Activated CD4-positive, alpha-beta T cell treated with anti-CD3 and anti-CD28 coated beads, Interleukin-2, amount 10 ng/mL, durations not matched to agents 7 days and 5 days (primary cell): ENCODE data around the gene TMEM245. TPM values are rescaled to one million over a fixed set of nuclear protein-coding genes. Genes with fewer than 3 reads are reported as not detected.

Experiments
- CTCF ChIA-PET: fragments of 350-600 bp; sonication (Branson Sonifier 250); formaldehyde crosslinking; loops from one replicate; lab custom pipeline; 2021; ENCODE audit warnings: antibody characterized with exemption; lab: Charles Lee
- POLR2A ChIA-PET: fragments of 350-600 bp; sonication (Branson Sonifier 250); formaldehyde crosslinking; loops from one replicate; lab custom pipeline; 2021; ENCODE audit warnings: antibody characterized with exemption; lab: Charles Lee
- DNase-seq: peaks from one replicate; pipeline ENCODE4 v3.0.0-alpha.2; 2020
- H3K27ac Mint-ChIP-seq: one replicate; pipeline ENCODE4 v1.8.0; 2021; ENCODE audit warnings: mild to moderate bottlenecking, moderate library complexity, mixed read lengths
- H3K27me3 Mint-ChIP-seq: one replicate; pipeline ENCODE4 v1.8.0; 2021; ENCODE audit warnings: mixed read lengths
- H3K36me3 Mint-ChIP-seq: one replicate; pipeline ENCODE4 v1.8.0; 2021; ENCODE audit warnings: low read depth, mixed read lengths
- H3K4me1 Mint-ChIP-seq: one replicate; pipeline ENCODE4 v1.8.0; 2021; ENCODE audit warnings: mixed read lengths
- H3K4me3 Mint-ChIP-seq: one replicate; pipeline ENCODE4 v1.8.0; 2021; ENCODE audit warnings: mild to moderate bottlenecking, moderate library complexity, mixed read lengths
- H3K9me3 Mint-ChIP-seq: one replicate; pipeline ENCODE4 v1.8.0; 2021; ENCODE audit warnings: mixed read lengths
- total RNA-seq, 2 experiments: library from RNA; stranded (reverse); gene quantifications; one replicate each; pipeline ENCODE4 v1.2.3, GENCODE V29; 2021

TMEM245 gene
- total RNA-seq, 2 experiments from 2014 or later, result 30.6 to 34.7 TPM

DNA sequence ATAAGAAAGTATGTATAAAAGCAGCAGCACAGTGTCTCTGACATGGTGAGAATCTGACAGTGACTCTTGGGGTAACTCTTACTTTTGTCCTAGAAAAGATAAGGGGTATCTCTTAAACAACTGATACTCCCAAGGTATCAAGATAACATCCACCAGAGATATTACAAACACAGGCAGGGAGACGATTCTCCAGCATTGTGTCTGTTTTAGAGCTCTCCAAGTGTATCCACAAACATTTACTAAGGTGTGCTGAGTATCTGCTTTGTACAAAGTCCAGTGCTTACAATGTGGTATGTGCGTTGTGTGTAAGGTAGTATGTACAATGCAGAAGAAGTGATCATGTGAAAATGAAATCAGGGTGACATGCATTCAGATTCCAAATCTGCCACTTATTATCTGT, 4.4 kb upstream of the TMEM245 start:
- peaks cover 22% of the 10 kb centered on the region for H3K4me1 Mint-ChIP-seq
- H3K27ac Mint-ChIP-seq, result no peak overlapping the region
- H3K9me3 Mint-ChIP-seq, result no peaks in the 10 kb centered on the region
- DNase-seq, result no peak
- no peak overlapping the region for H3K4me3 Mint-ChIP-seq
- ChIA-PET POLR2A (no interaction called here), CTCF (interaction anchor here (1.7 kb wide), 1 partner anchor 42 kb away, joined by 4 read pairs; no protein-coding TSS in a partner anchor)
- no peaks in the 10 kb centered on the region for H3K27me3 Mint-ChIP-seq
- H3K36me3 Mint-ChIP-seq, result no peaks in the 10 kb centered on the region

DNA sequence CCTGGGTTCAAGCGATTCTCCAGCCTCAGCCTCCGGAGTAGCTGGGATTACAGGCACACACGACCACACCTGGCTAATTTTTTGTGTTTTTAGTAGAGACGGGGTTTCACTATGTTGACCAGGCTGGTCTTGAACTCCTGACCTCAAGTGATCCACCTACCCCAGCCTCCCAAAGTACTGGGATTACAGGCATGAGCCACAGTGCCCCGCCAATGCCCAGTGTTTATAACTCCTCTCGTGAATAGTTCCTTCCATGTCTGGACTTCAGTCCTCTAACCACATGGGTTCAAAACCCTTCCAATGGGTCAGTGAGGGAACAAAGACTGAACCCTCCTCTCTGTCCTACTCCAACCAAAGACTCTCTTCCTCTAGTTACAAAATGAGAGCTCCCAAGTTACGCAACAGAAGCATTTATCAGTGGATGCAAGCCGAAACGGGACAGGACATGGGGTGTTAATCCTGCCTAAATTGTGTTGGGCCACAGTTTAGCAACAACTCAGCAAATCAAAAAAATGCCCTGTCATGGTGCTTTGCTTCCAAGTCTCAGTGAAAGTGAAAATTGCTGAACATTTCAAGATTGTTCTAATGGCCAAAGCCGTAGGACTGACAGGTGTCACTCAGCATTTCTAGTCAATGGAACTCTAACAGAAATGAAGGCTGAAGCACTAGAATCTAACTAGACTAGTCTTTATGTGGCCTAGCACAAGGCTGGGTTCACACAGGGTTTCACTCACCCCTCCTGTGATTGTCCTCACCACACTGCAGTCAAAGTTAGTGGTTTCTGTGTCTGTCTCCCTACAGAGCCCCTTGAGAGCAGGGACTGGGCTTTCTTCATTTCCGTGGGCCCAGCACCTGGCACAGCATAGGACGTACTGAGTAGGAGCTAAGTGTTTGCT, 3.2 kb upstream of the TMEM245 start:
- no peak for DNase-seq
- Mint-ChIP-seq H3K9me3 (no peaks in the 10 kb centered on the region), H3K4me1 (peaks cover 27% of the 10 kb centered on the region), H3K36me3 (peaks cover 8% of the 10 kb centered on the region), H3K4me3 (no peak overlapping the region), H3K27me3 (no peaks in the 10 kb centered on the region), H3K27ac (no peak overlapping the region)
- ChIA-PET CTCF (interaction anchor here (1.0 to 1.7 kb wide), 2 partner anchors 20 to 41 kb away, joined by 3 to 4 read pairs; no protein-coding TSS in a partner anchor), POLR2A (no interaction called here)

GRCh38 chr9:109121232-109121796, 1.6 kb upstream of the TMEM245 start:
- Mint-ChIP-seq H3K36me3 (peaks cover 22% of the 10 kb centered on the region), H3K27me3 (no peaks in the 10 kb centered on the region), H3K4me3 (no peak overlapping the region), H3K4me1 (peaks cover 41% of the 10 kb centered on the region), H3K9me3 (peaks cover 2% of the 10 kb centered on the region), H3K27ac (no peak overlapping the region)
- DNase-seq, result no peak
- CTCF ChIA-PET, result no interaction called here
- POLR2A ChIA-PET, result no interaction called here

DNA sequence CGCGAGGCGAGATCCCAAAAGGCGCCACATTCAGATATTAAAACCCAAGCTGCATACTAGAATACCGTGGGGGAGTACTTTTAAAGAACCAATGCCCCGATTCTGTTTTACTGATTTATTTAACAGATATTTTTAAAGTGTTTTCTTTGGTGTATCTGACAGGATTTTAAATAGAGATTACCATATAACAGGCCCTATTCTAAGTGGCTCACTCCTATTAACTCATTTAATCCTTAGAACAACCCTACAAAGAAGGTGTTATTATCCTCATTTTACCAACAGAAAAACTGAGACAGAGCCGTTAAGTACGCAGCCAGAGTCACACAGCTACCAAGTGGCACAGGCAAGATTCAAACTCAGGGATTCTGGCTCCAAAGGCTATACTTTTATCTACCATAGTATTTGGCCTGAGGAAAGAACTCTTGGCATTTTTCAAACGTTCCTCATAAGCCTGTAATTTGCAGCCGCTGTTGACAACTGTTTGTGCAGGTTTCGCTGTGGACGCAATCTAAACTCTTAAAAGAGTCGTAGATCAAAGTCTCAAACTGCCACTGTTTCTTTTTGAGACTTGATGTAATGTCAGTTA, 550 bp upstream of the TMEM245 start:
- H3K4me3 Mint-ChIP-seq, result peak overlapping the region; percentile 93
- no peak for DNase-seq
- peaks cover 27% of the 10 kb centered on the region for H3K36me3 Mint-ChIP-seq
- H3K9me3 Mint-ChIP-seq, result peaks cover 2% of the 10 kb centered on the region
- peak overlapping the region; percentile 81 for H3K27ac Mint-ChIP-seq
- CTCF ChIA-PET, result interaction anchor here (1.0 to 1.2 kb wide), 2 partner anchors 24 to 276 kb away, joined by 3 to 4 read pairs; no protein-coding TSS in a partner anchor
- peaks cover 47% of the 10 kb centered on the region for H3K4me1 Mint-ChIP-seq
- POLR2A ChIA-PET, result no interaction called here
- no peaks in the 10 kb centered on the region for H3K27me3 Mint-ChIP-seq

DNA sequence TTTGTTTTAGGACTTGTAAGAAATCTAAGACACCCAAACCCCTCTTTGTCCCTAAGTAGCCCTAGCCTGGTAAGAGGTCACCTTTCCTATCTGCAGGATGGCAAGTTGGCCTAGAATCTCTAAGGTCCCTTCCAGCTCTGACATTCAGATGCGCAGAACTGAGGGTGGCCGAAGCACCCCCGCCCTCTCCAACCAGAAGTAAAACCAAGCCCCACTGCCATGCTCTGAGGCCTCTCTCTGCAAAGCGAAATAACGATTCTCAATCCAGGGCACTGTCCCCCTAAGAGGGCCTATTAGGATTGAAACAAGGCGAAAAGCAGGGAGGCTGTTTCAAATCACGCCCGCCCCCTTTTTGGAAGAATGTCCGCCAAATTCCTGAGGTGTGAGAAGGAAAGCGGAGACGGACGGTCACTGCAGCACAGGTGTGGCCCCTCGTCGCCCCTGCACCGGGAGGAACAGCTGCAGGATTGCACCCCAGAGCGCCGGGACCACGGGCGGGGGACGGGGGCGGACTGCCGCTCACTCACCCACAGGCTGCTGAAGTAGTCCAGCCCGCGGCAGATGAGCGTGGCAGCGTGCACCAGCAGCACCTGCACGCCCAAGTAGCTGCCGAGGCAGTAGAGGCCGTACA, 824 bp downstream of the TMEM245 start:
- H3K27me3 Mint-ChIP-seq, result no peaks in the 10 kb centered on the region
- peak overlapping the region; percentile 88 for H3K27ac Mint-ChIP-seq
- H3K9me3 Mint-ChIP-seq, result peaks cover 2% of the 10 kb centered on the region
- peak overlapping the region; percentile 93 for H3K4me3 Mint-ChIP-seq
- DNase-seq, result no peak
- POLR2A ChIA-PET, result interaction anchor here (0.6 kb wide), 1 partner anchor 22 kb away, joined by 3 read pairs; no protein-coding TSS in a partner anchor
- H3K4me1 Mint-ChIP-seq, result peaks cover 60% of the 10 kb centered on the region
- CTCF ChIA-PET, result interaction anchor here (1.0 to 1.5 kb wide), 4 partner anchors 13 to 277 kb away, joined by 3 to 4 read pairs (median 3); no protein-coding TSS in a partner anchor
- H3K36me3 Mint-ChIP-seq, result peaks cover 40% of the 10 kb centered on the region

GRCh38 chr9:109117856-109118807, 1.6 kb downstream of the TMEM245 start:
- DNase-seq, result peak; percentile 56
- POLR2A ChIA-PET, result interaction anchor here (0.6 kb wide), 1 partner anchor 21 kb away, joined by 3 read pairs; no protein-coding TSS in a partner anchor
- peaks cover 62% of the 10 kb centered on the region for H3K4me1 Mint-ChIP-seq
- H3K4me3 Mint-ChIP-seq, result peak overlapping the region; percentile 93
- CTCF ChIA-PET, result interaction anchor here (0.6 to 1.5 kb wide), 3 partner anchors 12 to 297 kb away, joined by 3 to 4 read pairs (median 3); no protein-coding TSS in a partner anchor
- H3K9me3 Mint-ChIP-seq, result peaks cover 2% of the 10 kb centered on the region
- no peaks in the 10 kb centered on the region for H3K27me3 Mint-ChIP-seq
- peak overlapping the region; percentile 88 for H3K27ac Mint-ChIP-seq
- peaks cover 45% of the 10 kb centered on the region for H3K36me3 Mint-ChIP-seq

DNA sequence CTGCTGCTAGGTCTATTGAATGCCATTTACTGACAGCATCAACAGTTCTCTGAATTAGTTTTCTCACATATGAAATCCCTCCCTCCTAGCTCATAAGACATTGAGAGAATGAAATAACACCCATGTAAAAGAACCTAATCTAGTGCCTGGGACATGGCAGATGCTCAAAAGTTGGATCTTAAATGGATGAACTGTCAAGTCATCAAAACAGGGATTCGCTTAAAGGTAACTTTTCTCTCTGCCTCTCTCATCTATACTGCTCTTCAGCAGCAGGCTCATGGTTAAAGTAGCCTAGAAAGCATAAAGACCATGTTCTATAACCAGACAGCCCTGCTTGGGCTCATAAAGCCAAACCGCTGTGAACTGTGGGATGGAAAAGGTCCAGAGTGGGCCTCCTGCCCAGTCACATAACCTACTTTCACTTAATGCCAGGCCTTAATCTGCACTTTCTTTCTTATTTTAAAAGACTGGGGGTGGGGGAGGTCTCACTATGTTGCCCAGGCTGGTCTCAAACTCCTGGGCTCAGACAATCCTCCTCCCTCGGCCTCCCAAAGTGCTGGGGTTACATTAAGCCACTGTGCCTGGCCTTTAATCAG, 3.7 kb downstream of the TMEM245 start:
- peaks cover 45% of the 10 kb centered on the region for H3K36me3 Mint-ChIP-seq
- CTCF ChIA-PET, result interaction anchor here (1.0 kb wide), 1 partner anchor 19 kb away, joined by 5 read pairs; no protein-coding TSS in a partner anchor
- H3K27me3 Mint-ChIP-seq, result no peaks in the 10 kb centered on the region
- H3K4me3 Mint-ChIP-seq, result no peak overlapping the region
- no peak for DNase-seq
- H3K27ac Mint-ChIP-seq, result no peak overlapping the region
- POLR2A ChIA-PET, result no interaction called here
- peaks cover 66% of the 10 kb centered on the region for H3K4me1 Mint-ChIP-seq
- H3K9me3 Mint-ChIP-seq, result peaks cover 2% of the 10 kb centered on the region

DNA sequence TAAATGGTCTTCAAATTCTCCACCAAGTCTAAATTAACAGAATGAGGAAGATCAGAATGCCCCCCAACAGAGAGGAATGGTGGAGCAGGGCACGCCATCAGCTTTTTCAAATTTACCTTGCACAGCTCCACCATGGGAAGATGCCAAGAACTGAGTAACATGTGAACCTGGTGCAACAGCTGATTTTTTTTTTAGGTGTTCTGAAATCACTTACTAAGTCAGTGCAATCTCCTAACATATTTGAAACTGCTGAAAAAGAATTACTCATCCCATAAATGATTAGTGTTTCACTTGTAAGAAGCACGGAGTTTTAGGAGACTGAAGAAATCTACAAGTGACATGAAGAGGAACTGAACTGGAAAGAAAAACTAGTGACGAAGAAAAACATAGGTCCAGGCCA, 5.1 kb downstream of the TMEM245 start:
- H3K27ac Mint-ChIP-seq, result no peak overlapping the region
- H3K27me3 Mint-ChIP-seq, result no peaks in the 10 kb centered on the region
- H3K9me3 Mint-ChIP-seq, result peaks cover 2% of the 10 kb centered on the region
- peaks cover 68% of the 10 kb centered on the region for H3K4me1 Mint-ChIP-seq
- DNase-seq, result no peak
- ChIA-PET CTCF (no interaction called here), POLR2A (interaction anchor here (0.7 kb wide), 1 partner anchor 289 kb away, joined by 4 read pairs; no protein-coding TSS in a partner anchor)
- no peak overlapping the region for H3K4me3 Mint-ChIP-seq
- peaks cover 48% of the 10 kb centered on the region for H3K36me3 Mint-ChIP-seq

- no peaks in the 10 kb centered on the region for H3K27me3 Mint-ChIP-seq
- POLR2A ChIA-PET, result no interaction called here
- H3K27ac Mint-ChIP-seq, result no peak overlapping the region
- H3K4me3 Mint-ChIP-seq, result no peak overlapping the region
- peaks cover 71% of the 10 kb centered on the region for H3K4me1 Mint-ChIP-seq
- peaks cover 48% of the 10 kb centered on the region for H3K36me3 Mint-ChIP-seq
- peaks cover 2% of the 10 kb centered on the region for H3K9me3 Mint-ChIP-seq
- DNase-seq, result no peak
- CTCF ChIA-PET, result no interaction called here
Observed at GRCh38 chr9:109113892-109114609, 5.7 kb downstream of the TMEM245 start.

- H3K4me3 Mint-ChIP-seq, result no peak overlapping the region
- no peak overlapping the region for H3K27ac Mint-ChIP-seq
- H3K36me3 Mint-ChIP-seq, result peaks cover 41% of the 10 kb centered on the region
- H3K4me1 Mint-ChIP-seq, result peaks cover 72% of the 10 kb centered on the region
- ChIA-PET POLR2A (no interaction called here), CTCF (no interaction called here)
- no peaks in the 10 kb centered on the region for H3K27me3 Mint-ChIP-seq
- H3K9me3 Mint-ChIP-seq, result peaks cover 2% of the 10 kb centered on the region
- no peak for DNase-seq
Observed at GRCh38 chr9:109113254-109113653, 6.5 kb downstream of the TMEM245 start.
